ENCODE data around the gene NEMF. TPM values are rescaled to one million over a fixed set of nuclear protein-coding genes. Genes with fewer than 3 reads are reported as not detected.

NEMF gene
- total RNA-seq, 1 experiment from 2014 or later: 50.1 TPM

DNA sequence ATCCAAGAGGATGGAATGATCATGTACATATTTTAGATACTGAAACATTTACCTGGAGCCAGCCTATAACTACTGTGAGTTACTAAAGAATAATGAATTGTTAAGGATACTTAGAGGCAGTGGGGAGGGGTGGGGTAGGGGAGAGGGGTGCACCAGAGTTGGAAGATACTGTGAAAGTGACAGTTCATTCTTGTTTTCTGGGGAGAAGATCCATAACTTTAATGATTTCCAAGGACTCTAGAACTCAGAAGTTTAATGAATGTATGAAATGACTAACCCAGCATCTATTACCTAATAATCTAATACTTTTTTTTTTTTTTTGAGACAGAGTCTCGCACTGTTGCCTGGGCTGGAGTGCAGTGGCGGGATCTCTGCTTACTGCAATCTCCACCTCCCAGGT is 74.2 kb downstream of the NEMF start (continued):
- no peak for TF ChIP-seq ARID4B (CRISPR knock-in tag; IDR thresholded peaks at IDR 0.05; ENCODE audit: borderline replicate concordance)
- no peak for TF ChIP-seq ZNF396 (CRISPR knock-in tag; IDR thresholded peaks at IDR 0.05; ENCODE audit: borderline replicate concordance)
- no peak for TF ChIP-seq NR2C2 (CRISPR knock-in tag; IDR thresholded peaks at IDR 0.05)
- TF ChIP-seq, protein P1, sequence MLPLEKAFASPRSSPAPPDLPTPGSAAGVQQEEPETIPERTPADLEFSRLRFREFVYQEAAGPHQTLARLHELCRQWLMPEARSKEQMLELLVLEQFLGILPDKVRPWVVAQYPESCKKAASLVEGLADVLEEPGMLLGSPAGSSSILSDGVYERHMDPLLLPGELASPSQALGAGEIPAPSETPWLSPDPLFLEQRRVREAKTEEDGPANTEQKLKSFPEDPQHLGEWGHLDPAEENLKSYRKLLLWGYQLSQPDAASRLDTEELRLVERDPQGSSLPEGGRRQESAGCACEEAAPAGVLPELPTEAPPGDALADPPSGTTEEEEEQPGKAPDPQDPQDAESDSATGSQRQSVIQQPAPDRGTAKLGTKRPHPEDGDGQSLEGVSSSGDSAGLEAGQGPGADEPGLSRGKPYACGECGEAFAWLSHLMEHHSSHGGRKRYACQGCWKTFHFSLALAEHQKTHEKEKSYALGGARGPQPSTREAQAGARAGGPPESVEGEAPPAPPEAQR (CRISPR knock-in tag; IDR thresholded peaks at IDR 0.05): no peak
- no peak for TF ChIP-seq PRRX2 (CRISPR knock-in tag; IDR thresholded peaks at IDR 0.05)
- TF ChIP-seq TCF7 (CRISPR knock-in tag; IDR thresholded peaks at IDR 0.05; ENCODE audit: low read depth): no peak
- TF ChIP-seq FOXP1 (CRISPR knock-in tag; IDR thresholded peaks at IDR 0.05; ENCODE audit: borderline replicate concordance): no peak
- TF ChIP-seq PREB (CRISPR knock-in tag; IDR thresholded peaks at IDR 0.05; ENCODE audit: borderline replicate concordance): no peak
- TF ChIP-seq MLX (CRISPR knock-in tag; IDR thresholded peaks at IDR 0.05): no peak
- no peak for TF ChIP-seq ZBTB21 (CRISPR knock-in tag; IDR thresholded peaks at IDR 0.05; ENCODE audit: borderline replicate concordance)

DNA sequence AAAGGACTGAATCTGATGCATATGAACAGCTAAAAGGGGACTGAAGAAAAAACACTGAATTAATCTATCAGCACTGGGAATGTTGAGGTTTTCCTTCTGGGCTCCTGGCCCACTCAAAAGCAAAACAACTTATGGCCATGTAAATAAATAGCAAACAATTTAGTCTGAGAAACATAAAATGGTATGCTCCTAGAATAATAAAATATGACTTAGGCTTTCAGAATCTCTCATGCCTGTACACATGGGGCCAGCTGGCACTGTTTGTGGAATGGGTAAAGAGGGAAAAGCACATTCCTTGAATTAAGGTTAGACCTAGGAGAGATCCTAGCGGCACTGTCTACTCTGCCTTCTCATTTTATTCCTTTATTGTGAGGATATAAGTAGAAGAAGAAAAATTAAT is 78.5 kb downstream of the NEMF start:
- H3K36me3 Mint-ChIP-seq: peaks cover 25% of the 10 kb centered on the region
- ChIA-PET POLR2A (interaction anchor here (0.7 kb wide), 1 partner anchor 140 kb away, joined by 3 read pairs; no protein-coding TSS in a partner anchor), CTCF (interaction anchor here (0.6 kb wide), 2 partner anchors 350 to 1563 kb away, joined by 3 read pairs; no protein-coding TSS in a partner anchor)
- ATAC-seq (no peak), DNase-seq (ENCODE audit: low spot score) (no peak)
- no peaks in the 10 kb centered on the region for H3K9me3 Mint-ChIP-seq
- no peak overlapping the region for H3K4me3 Mint-ChIP-seq
- no peaks in the 10 kb centered on the region for H3K27me3 Mint-ChIP-seq (ENCODE audit: low read depth)
- no peak overlapping the region for H3K27ac Mint-ChIP-seq
- peaks cover 16% of the 10 kb centered on the region for H3K4me1 Mint-ChIP-seq
- TF ChIP-seq ZNF138 (CRISPR knock-in tag; conservative IDR thresholded peaks at IDR 0.05) (no peak), HMGA2 (CRISPR knock-in tag; IDR thresholded peaks at IDR 0.05) (no peak), TCF7 (CRISPR knock-in tag; IDR thresholded peaks at IDR 0.05; ENCODE audit: low read depth) (no peak), MXD4 (CRISPR knock-in tag; IDR thresholded peaks at IDR 0.05; ENCODE audit: borderline replicate concordance) (no peak), FOXP4 (CRISPR knock-in tag; IDR thresholded peaks at IDR 0.05) (no peak), PREB (CRISPR knock-in tag; IDR thresholded peaks at IDR 0.05; ENCODE audit: borderline replicate concordance) (no peak)
- TF ChIP-seq, protein P2, sequence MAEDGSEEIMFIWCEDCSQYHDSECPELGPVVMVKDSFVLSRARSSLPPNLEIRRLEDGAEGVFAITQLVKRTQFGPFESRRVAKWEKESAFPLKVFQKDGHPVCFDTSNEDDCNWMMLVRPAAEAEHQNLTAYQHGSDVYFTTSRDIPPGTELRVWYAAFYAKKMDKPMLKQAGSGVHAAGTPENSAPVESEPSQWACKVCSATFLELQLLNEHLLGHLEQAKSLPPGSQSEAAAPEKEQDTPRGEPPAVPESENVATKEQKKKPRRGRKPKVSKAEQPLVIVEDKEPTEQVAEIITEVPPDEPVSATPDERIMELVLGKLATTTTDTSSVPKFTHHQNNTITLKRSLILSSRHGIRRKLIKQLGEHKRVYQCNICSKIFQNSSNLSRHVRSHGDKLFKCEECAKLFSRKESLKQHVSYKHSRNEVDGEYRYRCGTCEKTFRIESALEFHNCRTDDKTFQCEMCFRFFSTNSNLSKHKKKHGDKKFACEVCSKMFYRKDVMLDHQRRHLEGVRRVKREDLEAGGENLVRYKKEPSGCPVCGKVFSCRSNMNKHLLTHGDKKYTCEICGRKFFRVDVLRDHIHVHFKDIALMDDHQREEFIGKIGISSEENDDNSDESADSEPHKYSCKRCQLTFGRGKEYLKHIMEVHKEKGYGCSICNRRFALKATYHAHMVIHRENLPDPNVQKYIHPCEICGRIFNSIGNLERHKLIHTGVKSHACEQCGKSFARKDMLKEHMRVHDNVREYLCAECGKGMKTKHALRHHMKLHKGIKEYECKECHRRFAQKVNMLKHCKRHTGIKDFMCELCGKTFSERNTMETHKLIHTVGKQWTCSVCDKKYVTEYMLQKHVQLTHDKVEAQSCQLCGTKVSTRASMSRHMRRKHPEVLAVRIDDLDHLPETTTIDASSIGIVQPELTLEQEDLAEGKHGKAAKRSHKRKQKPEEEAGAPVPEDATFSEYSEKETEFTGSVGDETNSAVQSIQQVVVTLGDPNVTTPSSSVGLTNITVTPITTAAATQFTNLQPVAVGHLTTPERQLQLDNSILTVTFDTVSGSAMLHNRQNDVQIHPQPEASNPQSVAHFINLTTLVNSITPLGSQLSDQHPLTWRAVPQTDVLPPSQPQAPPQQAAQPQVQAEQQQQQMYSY (CRISPR knock-in tag; IDR thresholded peaks at IDR 0.05): no peak
- TF ChIP-seq, protein P3, sequence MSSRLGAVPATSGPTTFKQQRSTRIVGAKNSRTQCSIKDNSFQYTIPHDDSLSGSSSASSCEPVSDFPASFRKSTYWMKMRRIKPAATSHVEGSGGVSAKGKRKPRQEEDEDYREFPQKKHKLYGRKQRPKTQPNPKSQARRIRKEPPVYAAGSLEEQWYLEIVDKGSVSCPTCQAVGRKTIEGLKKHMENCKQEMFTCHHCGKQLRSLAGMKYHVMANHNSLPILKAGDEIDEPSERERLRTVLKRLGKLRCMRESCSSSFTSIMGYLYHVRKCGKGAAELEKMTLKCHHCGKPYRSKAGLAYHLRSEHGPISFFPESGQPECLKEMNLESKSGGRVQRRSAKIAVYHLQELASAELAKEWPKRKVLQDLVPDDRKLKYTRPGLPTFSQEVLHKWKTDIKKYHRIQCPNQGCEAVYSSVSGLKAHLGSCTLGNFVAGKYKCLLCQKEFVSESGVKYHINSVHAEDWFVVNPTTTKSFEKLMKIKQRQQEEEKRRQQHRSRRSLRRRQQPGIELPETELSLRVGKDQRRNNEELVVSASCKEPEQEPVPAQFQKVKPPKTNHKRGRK (CRISPR knock-in tag; IDR thresholded peaks at IDR 0.05; ENCODE audit: borderline replicate concordance): no peak
- TF ChIP-seq, protein P1 (CRISPR knock-in tag; IDR thresholded peaks at IDR 0.05): no peak
